HepG2 (cell line): ENCODE measurements around the gene SLC16A5. TPM values are rescaled to one million over a fixed set of nuclear protein-coding genes. Genes with fewer than 3 reads are reported as not detected.
A peak's percentile ranks its signal among the peaks of the same experiment; 100 is the strongest.

ENCODE experiments used
- ETV5 ChIP-seq: IDR thresholded peaks from 2 replicates; pipeline ENCODE4 v1.6.1; 2018; ENCODE audit warnings: missing biosample characterization, missing genetic modification reagents, inconsistent platforms, borderline replicate concordance
- FOXA3 ChIP-seq: IDR thresholded peaks from 2 replicates; pipeline ENCODE4 v1.6.1; 2016; ENCODE audit warnings: missing genetic modification reagents, missing compliant biosample characterization
- GZF1 ChIP-seq: sonication (generic); formaldehyde crosslinking; IDR thresholded peaks from 2 replicates; pipeline ENCODE4 v1.5.1; 2020; ENCODE audit warnings: mild to moderate bottlenecking, missing genetic modification reagents
- HMGXB3 ChIP-seq: sonication (generic); formaldehyde crosslinking; IDR thresholded peaks from 2 replicates; pipeline ENCODE4 v1.4.0; 2020; ENCODE audit warnings: missing genetic modification reagents, borderline replicate concordance
- LBX2 ChIP-seq: sonication (generic); formaldehyde crosslinking; IDR thresholded peaks from 2 replicates; pipeline ENCODE4 v1.5.0; 2020; ENCODE audit warnings: missing genetic modification reagents, mild to moderate bottlenecking, borderline replicate concordance
- MIXL1 ChIP-seq: IDR thresholded peaks from 2 replicates; pipeline ENCODE4 v1.6.1; 2016
- NR2F6 ChIP-seq, 2 experiments: IDR thresholded peaks; 2 replicates each; pipeline ENCODE4 v1.6.1; 2016; ENCODE audit warnings: antibody characterized with exemption in 1 of 2, mild to moderate bottlenecking in 1 of 2
- STAT6 ChIP-seq: sonication (generic); formaldehyde crosslinking; IDR thresholded peaks from 2 replicates; pipeline ENCODE4 v1.4.0; 2020; ENCODE audit warnings: missing genetic modification reagents, mild to moderate bottlenecking, borderline replicate concordance
- ZBTB7B ChIP-seq: sonication (generic); formaldehyde crosslinking; IDR thresholded peaks from 2 replicates; pipeline ENCODE4 v1.4.0; 2020; ENCODE audit warnings: missing genetic modification reagents
- ZMYM3 ChIP-seq: sonication (generic); formaldehyde crosslinking; IDR thresholded peaks from 2 replicates; pipeline ENCODE4 v1.5.1; 2020; ENCODE audit warnings: mild to moderate bottlenecking, missing genetic modification reagents
- ZNF468 ChIP-seq: sonication (generic); formaldehyde crosslinking; IDR thresholded peaks from 2 replicates; pipeline ENCODE4 v1.8.0; 2022; ENCODE audit warnings: mild to moderate bottlenecking, moderate library complexity, missing genetic modification reagents
- ZNF589 ChIP-seq: sonication (generic); formaldehyde crosslinking; conservative IDR thresholded peaks from 2 replicates; pipeline ENCODE4 v1.8.0; 2022; ENCODE audit warnings: mild to moderate bottlenecking, moderate library complexity, missing genetic modification reagents
- ZNF619 ChIP-seq: sonication (generic); formaldehyde crosslinking; IDR thresholded peaks from 2 replicates; pipeline ENCODE4 v1.4.0; 2020; ENCODE audit warnings: mild to moderate bottlenecking, missing genetic modification reagents
- ZNF777 ChIP-seq: sonication (generic); formaldehyde crosslinking; IDR thresholded peaks from 2 replicates; pipeline ENCODE4 v1.4.0; 2020; ENCODE audit warnings: missing genetic modification reagents
- ZNF800 ChIP-seq: sonication (generic); formaldehyde crosslinking; IDR thresholded peaks from 2 replicates; pipeline ENCODE4 v1.4.0; 2020; ENCODE audit warnings: missing genetic modification reagents
- ZNF891 ChIP-seq: sonication (generic); formaldehyde crosslinking; IDR thresholded peaks from 2 replicates; pipeline ENCODE4 v1.5.0; 2020; ENCODE audit warnings: mild to moderate bottlenecking, missing genetic modification reagents
- polyA plus RNA-seq, 8 experiments: library from polyadenylated mRNA; depleted of rRNA in 3 of 8; stranded (reverse) in 7 of 8; unstranded in 1 of 8; fragments of >200 nt; fragmentation: Illumina TruSeq in 4 of 8; extraction: Trizol in 4 of 8; gene quantifications; 2 replicates each; pipeline versions ENCODE4 v1.2.1 to v1.2.3, GENCODE V29; 2011 to 2016; ENCODE audit warnings: low read depth in 4 of 8, missing spikeins in 1 of 8, mixed read lengths in 1 of 8; ENCODE audit not compliant: insufficient read depth in 1 of 8
- total RNA-seq, 5 experiments: library from RNA; depleted of rRNA; stranded (reverse); fragments of >200 nt; fragmentation: Illumina TruSeq; extraction: Trizol; gene quantifications; 2 replicates each; pipeline ENCODE4 v1.2.3, GENCODE V29; 2016; ENCODE audit warnings: low read depth in 1 of 5
- TF ChIP-seq, protein P1 (sequence below): sonication (generic); formaldehyde crosslinking; IDR thresholded peaks from 2 replicates; pipeline ENCODE4 v1.4.0; 2020; ENCODE audit warnings: missing genetic modification reagents

SLC16A5 gene
- total and polyA plus RNA-seq, 2 of the 13 experiments (the other 11 are each of a cell fraction or from before 2014, with no cell fraction given) = 0.69 to 5.6 TPM

- peak; percentile 46 for TF ChIP-seq FOXA3
- TF ChIP-seq, protein P1, sequence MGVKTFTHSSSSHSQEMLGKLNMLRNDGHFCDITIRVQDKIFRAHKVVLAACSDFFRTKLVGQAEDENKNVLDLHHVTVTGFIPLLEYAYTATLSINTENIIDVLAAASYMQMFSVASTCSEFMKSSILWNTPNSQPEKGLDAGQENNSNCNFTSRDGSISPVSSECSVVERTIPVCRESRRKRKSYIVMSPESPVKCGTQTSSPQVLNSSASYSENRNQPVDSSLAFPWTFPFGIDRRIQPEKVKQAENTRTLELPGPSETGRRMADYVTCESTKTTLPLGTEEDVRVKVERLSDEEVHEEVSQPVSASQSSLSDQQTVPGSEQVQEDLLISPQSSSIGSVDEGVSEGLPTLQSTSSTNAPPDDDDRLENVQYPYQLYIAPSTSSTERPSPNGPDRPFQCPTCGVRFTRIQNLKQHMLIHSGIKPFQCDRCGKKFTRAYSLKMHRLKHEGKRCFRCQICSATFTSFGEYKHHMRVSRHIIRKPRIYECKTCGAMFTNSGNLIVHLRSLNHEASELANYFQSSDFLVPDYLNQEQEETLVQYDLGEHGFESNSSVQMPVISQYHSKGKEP (CRISPR knock-in tag) = no peak
- peak; percentile 67 for TF ChIP-seq NR2F6 (IDR thresholded peaks at IDR 0.05)
- peak; percentile 74 for TF ChIP-seq NR2F6 (CRISPR knock-in tag; IDR thresholded peaks at IDR 0.05)
- TF ChIP-seq ZNF589 (CRISPR knock-in tag) = no peak
- TF ChIP-seq ZNF468 (CRISPR knock-in tag) = no peak
- 0 out of 2 replicates have a peak, but pooled peaks have one; percentile 16 for TF ChIP-seq MIXL1 (CRISPR knock-in tag)
- no peak for TF ChIP-seq STAT6 (CRISPR knock-in tag)
- TF ChIP-seq ZNF800 (CRISPR knock-in tag) = 0 out of 2 replicates have a peak, but pooled peaks have one; percentile 60
- TF ChIP-seq ZNF619 = peak; percentile 57; the same call in 1 of the 2 replicates
- no peak for TF ChIP-seq ZNF777 (CRISPR knock-in tag)
- peak; percentile 68; the same call in 1 of the 2 replicates for TF ChIP-seq ETV5 (CRISPR knock-in tag)
- peak; percentile 79; the same call in 1 of the 2 replicates for TF ChIP-seq HMGXB3 (CRISPR knock-in tag)
- 0 out of 2 replicates have a peak, but pooled peaks have one; percentile 13 for TF ChIP-seq ZMYM3 (CRISPR knock-in tag)
- TF ChIP-seq ZBTB7B (CRISPR knock-in tag) = 0 out of 2 replicates have a peak, but pooled peaks have one; percentile 43
- no peak for TF ChIP-seq GZF1 (CRISPR knock-in tag)
- 0 out of 2 replicates have a peak, but pooled peaks have one; percentile 56 for TF ChIP-seq LBX2 (CRISPR knock-in tag)
- TF ChIP-seq ZNF891 (CRISPR knock-in tag) = 0 out of 2 replicates have a peak, but pooled peaks have one; percentile 9
These were observed 987 bp downstream of the SLC16A5 start (continued) for GRCh38 chr17:75088465-75089417.
